ENCODE data around the gene TMEM182.

DNA sequence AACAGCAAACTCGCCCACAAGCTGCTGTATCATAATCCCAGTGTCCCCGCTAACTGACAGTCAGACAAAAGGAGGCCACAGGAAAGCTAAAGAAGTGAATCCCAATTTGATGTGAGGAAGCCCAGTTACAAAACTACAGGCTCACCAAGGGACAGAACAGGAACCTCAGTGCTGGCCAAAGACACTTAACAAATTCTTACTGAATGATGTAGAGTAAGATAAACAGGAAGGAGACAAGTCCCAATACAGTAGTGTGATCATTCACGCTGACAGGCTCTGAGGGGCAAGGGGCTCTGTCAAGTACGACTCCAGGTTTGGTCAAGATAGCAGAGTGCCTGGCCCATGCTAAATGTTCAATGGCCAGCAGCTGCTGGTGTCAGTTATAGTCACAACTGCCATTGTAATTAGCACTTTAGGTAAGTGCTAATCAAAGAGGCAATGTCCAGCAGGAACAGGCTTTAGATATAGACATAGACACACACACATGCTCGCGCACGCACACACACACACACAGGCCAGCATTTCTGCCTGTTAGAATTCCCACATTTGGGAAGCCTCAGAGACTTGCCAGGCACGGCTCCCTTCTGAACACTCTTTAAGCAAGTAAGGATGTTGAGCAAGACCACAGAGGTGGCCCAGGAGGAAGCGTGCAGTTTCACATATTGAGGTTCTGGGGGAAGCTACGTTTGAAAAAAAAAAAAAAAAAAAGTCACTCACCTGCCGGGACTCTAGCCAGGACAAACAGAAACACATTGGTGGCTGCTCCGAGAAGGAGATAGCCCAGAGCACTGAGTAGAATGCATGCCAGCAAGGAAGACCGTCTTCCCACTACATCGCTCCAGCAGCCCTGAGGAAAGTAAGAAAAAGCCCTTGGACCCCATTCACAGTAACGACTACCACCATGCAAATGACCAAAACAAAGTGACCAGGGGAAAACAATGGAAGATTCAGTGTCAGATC lies 35.4 kb upstream of the TMEM182 start:
- TF ChIP-seq CTCF (IDR thresholded peaks at IDR 0.05), result no peak
- no peak for TF ChIP-seq POLR2A (IDR thresholded peaks at IDR 0.05)

Data from adrenal gland (tissue), 5 donors.